KOPT-K1 (cell line): ENCODE data around the gene BCAS1.

ENCODE experiments used
- H3K27ac ChIP-seq: fragments of 200-600 bp; sonication (generic); 2 replicates; pipeline ENCODE4 v1.5.1; 2016; ENCODE audit warnings: antibody characterized with exemption, mild to moderate bottlenecking, low read depth, low read length; ENCODE audit not compliant: poor library complexity, severe bottlenecking
- H3K36me3 ChIP-seq: fragments of 200-600 bp; sonication (generic); 2 replicates; pipeline ENCODE4 v1.5.1; 2017; ENCODE audit warnings: antibody characterized with exemption, mild to moderate bottlenecking, low read length, moderate library complexity; ENCODE audit not compliant: insufficient read depth
- H3K9me3 ChIP-seq: fragments of 200-600 bp; sonication (generic); 2 replicates; pipeline ENCODE4 v1.5.1; 2017; ENCODE audit warnings: antibody characterized with exemption, low read length, mild to moderate bottlenecking; ENCODE audit not compliant: insufficient read depth, poor library complexity, severe bottlenecking

Gene BCAS1

GRCh38 chr20:53930651-53931504 lies 139.5 kb downstream of the BCAS1 start:
- Histone ChIP-seq H3K9me3 (no peaks in the 10 kb centered on the region), H3K27ac (no peak overlapping the region), H3K36me3 (no peaks in the 10 kb centered on the region)

GRCh38 chr20:53929974-53930650 lies 140.3 kb downstream of the BCAS1 start:
- Histone ChIP-seq H3K9me3 (no peaks in the 10 kb centered on the region), H3K36me3 (no peaks in the 10 kb centered on the region), H3K27ac (no peak overlapping the region)

GRCh38 chr20:53929399-53929798 lies 141.0 kb downstream of the BCAS1 start:
- Histone ChIP-seq H3K36me3 (no peaks in the 10 kb centered on the region), H3K27ac (no peak overlapping the region), H3K9me3 (no peaks in the 10 kb centered on the region)

- no peak overlapping the region for H3K27ac ChIP-seq
- H3K9me3 ChIP-seq, result no peaks in the 10 kb centered on the region
- no peaks in the 10 kb centered on the region for H3K36me3 ChIP-seq
Observed at GRCh38 chr20:53927990-53928389, 142.4 kb downstream of the BCAS1 start.

- Histone ChIP-seq H3K36me3 (no peaks in the 10 kb centered on the region), H3K27ac (no peak overlapping the region), H3K9me3 (no peaks in the 10 kb centered on the region)
Observed at GRCh38 chr20:53926428-53927028, 143.9 kb downstream of the BCAS1 start.

GRCh38 chr20:53925651-53926401 lies 144.6 kb downstream of the BCAS1 start:
- Histone ChIP-seq H3K9me3 (no peaks in the 10 kb centered on the region), H3K36me3 (no peaks in the 10 kb centered on the region), H3K27ac (no peak overlapping the region)

GRCh38 chr20:53923566-53924369 lies 146.6 kb downstream of the BCAS1 start:
- H3K9me3 ChIP-seq, result no peaks in the 10 kb centered on the region
- no peak overlapping the region for H3K27ac ChIP-seq
- H3K36me3 ChIP-seq, result no peaks in the 10 kb centered on the region

GRCh38 chr20:53922901-53923314 lies 147.5 kb downstream of the BCAS1 start:
- no peak overlapping the region for H3K27ac ChIP-seq
- no peaks in the 10 kb centered on the region for H3K9me3 ChIP-seq
- no peaks in the 10 kb centered on the region for H3K36me3 ChIP-seq

GRCh38 chr20:53921443-53921973 lies 148.9 kb downstream of the BCAS1 start:
- H3K27ac ChIP-seq, result no peak overlapping the region
- no peaks in the 10 kb centered on the region for H3K9me3 ChIP-seq
- no peaks in the 10 kb centered on the region for H3K36me3 ChIP-seq

GRCh38 chr20:53920647-53921245 lies 149.6 kb downstream of the BCAS1 start:
- H3K27ac ChIP-seq, result no peak overlapping the region
- no peaks in the 10 kb centered on the region for H3K9me3 ChIP-seq
- no peaks in the 10 kb centered on the region for H3K36me3 ChIP-seq

GRCh38 chr20:53919886-53920285 lies 150.5 kb downstream of the BCAS1 start:
- H3K36me3 ChIP-seq, result no peaks in the 10 kb centered on the region
- no peak overlapping the region for H3K27ac ChIP-seq
- no peaks in the 10 kb centered on the region for H3K9me3 ChIP-seq

- Histone ChIP-seq H3K27ac (no peak overlapping the region), H3K36me3 (no peaks in the 10 kb centered on the region), H3K9me3 (no peaks in the 10 kb centered on the region)
Observed at GRCh38 chr20:53918949-53919361, 151.4 kb downstream of the BCAS1 start.

GRCh38 chr20:53918020-53918311 lies 152.4 kb downstream of the BCAS1 start:
- Histone ChIP-seq H3K36me3 (no peaks in the 10 kb centered on the region), H3K9me3 (no peaks in the 10 kb centered on the region)

More at GRCh38 chr20:53918020-53918311, 152.4 kb downstream of the BCAS1 start:
- H3K27ac ChIP-seq, result no peak overlapping the region
